ENCODE measurements around the gene CNTNAP2.

Gene CNTNAP2

GRCh38 chr7:146116521-146117222 lies at the start of gene CNTNAP2:
Gene CNTNAP2, plus strand, starts transcription at chr7:146116801. Its CDS starts 76 bp downstream, at chr7:146116877.
- no peak for DNase-seq (ENCODE audit: low read depth)

GRCh38 chr7:146067880-146068279 lies 48.7 kb upstream of the CNTNAP2 start:
- no peak for DNase-seq (ENCODE audit: low read depth)

GRCh38 chr7:146074195-146074765 lies 42.3 kb upstream of the CNTNAP2 start:
- DNase-seq (ENCODE audit: low read depth): no peak

GRCh38 chr7:146076344-146076743 lies 40.3 kb upstream of the CNTNAP2 start:
- DNase-seq (ENCODE audit: low read depth): no peak

DNA sequence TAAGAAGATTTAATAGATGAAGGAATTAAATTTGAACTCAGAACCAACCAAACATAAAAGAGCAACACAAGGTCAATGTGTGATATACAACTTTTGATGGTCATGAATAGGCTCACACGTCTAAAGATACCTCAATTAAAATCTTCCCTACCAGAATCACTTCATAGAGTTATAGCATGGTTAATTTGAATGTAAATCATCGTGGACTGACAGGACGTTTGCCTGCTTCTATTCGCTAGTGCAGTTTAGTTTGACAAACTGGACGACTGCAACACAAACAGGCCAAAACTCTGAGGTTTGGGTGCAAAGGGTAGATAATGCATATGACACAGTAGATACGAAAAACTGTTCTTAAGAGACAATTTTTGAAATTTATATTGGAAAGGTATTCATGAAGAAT lies 32.5 kb upstream of the CNTNAP2 start:
- no peak for DNase-seq (ENCODE audit: low read depth)

DNA sequence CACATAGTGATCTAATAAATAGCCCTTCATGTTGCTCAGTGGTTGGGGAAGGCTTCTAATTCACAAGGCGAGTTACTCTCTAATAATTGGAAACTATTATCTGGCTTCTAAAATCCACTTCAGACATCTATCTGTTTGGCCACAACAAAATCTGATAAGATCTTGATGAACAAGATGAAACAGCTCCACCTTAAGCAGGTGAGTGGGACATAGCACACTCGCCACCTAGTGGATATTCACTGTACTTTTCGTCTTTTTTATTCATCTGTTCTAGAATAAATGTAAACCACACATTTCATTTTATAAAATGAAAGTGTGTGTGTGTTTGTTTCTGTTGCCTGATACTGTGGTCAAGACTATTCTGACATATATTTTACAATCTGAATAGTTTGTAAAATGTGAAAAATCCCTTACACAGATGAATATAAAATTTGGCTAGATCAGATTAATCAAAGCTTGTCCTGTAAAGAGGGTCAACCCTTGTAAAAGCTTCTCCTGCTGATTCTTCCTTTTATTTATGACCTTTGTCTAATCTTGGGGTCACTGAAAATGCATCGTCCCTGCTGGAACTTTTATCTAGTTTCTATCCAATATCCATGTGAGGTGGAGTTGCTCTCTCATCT lies 26.5 kb upstream of the CNTNAP2 start:
- peak; percentile 2 for DNase-seq (ENCODE audit: low read depth)

- DNase-seq (ENCODE audit: low read depth): no peak
These were observed 22.2 kb upstream of the CNTNAP2 start for GRCh38 chr7:146094356-146094755.

- no peak for DNase-seq (ENCODE audit: low read depth)
These were observed 19.6 kb upstream of the CNTNAP2 start for GRCh38 chr7:146096994-146097393.

GRCh38 chr7:146106319-146106718 lies 10.3 kb upstream of the CNTNAP2 start:
- no peak for DNase-seq (ENCODE audit: low read depth)

DNA sequence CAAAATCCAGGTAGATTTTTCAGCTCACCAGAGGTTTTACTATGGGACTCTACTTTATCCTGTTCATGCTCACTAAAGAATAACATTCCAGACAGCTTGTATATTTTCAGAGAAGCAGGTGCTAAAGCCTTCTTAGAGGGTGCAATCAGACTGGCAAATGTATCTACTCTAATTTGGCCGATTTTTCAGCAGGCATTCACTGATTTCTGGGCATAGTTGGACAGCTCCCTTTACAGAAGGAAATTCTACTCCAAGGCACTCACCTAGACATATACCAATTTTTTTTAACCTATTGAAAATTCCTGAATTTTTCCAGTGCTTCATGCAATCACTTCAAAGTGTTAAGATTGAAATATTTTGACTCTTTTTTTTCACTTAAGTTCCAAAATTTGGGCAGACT lies 3.8 kb upstream of the CNTNAP2 start:
- no peak for DNase-seq (ENCODE audit: low read depth)

GRCh38 chr7:146115548-146115850 lies 1.1 kb upstream of the CNTNAP2 start:
- no peak for DNase-seq (ENCODE audit: low read depth)

- DNase-seq (ENCODE audit: low read depth): peak; percentile 7
These were observed 615 bp upstream of the CNTNAP2 start for GRCh38 chr7:146115851-146116520.

- no peak for DNase-seq (ENCODE audit: low read depth)
These were observed 975 bp downstream of the CNTNAP2 start for GRCh38 chr7:146117576-146117975.

GRCh38 chr7:146119002-146119401 lies 2.4 kb downstream of the CNTNAP2 start:
- DNase-seq (ENCODE audit: low read depth): no peak

DNA sequence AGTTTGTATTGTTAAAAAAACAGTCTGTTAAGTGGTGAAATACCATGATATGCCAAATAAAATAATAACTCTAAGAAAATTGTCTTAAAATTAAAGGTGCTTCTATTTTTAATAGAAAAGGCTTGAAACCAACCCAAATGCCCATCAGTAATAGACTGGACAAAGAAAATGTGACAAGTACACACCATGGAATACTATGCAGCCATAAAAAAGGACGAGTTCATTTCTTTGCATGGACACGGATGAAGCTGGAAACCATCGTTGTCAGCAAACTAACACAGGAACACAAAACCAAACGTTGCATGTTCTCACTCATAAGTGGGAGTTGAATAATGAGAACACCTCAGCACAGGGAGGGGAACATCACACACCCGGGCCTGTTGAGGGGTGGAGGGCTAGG lies 7.1 kb downstream of the CNTNAP2 start:
- DNase-seq (ENCODE audit: low read depth): no peak

DNA sequence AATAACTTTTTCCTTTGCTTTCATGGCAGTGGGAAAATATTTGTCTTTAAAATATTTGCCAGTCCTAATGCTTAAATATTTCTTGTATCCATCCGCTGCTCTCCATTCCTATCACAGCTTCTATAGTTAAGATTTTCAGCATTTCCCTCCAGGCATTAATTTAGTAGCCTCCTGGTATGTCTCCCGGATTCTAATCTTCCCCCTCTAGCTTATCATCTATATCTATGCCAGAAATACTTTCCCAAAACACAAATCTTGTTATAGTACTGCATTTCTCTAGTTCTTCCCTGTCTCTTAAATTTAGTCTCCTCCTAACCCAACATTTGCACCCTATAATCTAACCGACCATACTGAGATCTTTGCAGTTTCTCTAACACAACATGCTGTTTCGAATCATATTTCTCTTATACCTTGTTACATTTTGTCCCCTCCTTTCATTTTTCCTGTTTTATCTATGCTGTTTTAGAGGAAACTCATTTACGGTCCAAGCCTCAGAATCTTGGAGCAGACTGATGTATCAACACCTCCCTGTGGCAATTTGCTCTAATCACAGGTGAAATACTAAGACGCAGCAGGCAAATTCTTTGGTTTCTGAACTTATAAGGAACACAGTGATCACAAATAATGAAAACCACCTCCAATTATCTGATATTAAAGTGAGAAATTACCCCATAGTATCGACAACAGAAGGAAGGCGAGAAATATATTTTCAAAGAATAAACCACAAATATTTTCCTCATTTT lies 10.3 kb downstream of the CNTNAP2 start:
- no peak for DNase-seq (ENCODE audit: low read depth)

GRCh38 chr7:146129296-146129695 lies 12.7 kb downstream of the CNTNAP2 start:
- no peak for DNase-seq (ENCODE audit: low read depth)

DNA sequence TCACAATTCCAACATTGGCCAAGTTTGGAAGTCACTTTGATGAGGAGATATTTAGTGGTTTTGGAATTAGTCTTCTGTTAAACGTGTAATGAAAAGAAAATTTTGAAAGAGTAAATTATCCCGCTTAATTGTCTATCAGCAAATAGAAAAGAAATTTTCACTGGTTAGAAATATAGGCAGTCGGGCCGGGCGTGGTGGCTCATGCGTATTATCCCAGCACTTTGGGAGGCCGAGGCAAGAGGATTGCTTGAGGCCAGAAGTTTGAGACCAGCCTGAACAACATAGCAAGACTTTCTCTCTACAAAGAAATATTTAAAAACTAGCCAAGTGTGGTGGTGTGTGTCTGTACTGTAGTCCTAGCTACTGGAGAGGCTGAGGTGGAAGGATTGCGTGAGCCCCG lies 13.4 kb downstream of the CNTNAP2 start:
- no peak for DNase-seq (ENCODE audit: low read depth)

DNA sequence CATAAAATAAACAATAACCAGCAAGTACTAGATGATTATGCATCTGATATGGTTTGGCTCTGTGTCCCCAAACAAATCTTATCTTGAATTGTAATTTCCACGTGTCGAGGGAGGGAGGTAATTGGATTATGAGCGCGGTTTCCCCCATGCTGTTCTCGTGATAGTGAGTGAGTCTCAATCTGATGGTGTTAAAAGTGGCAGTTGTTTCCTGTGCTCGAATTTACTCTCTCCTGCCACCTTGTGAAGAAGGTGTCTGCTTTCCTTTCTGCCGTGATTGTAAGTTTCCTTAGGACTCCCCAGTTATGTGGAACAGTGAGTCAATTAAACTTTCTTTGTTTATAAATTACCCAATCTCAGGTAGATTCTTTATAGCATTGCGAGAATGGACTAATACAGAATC lies 15.1 kb downstream of the CNTNAP2 start:
- DNase-seq (ENCODE audit: low read depth): no peak

- no peak for DNase-seq (ENCODE audit: low read depth)
These were observed 19.8 kb downstream of the CNTNAP2 start for GRCh38 chr7:146136357-146136875.

GRCh38 chr7:146138926-146139325 lies 22.3 kb downstream of the CNTNAP2 start:
- no peak for DNase-seq (ENCODE audit: low read depth)

GRCh38 chr7:146146831-146147486 lies 30.4 kb downstream of the CNTNAP2 start:
- no peak for DNase-seq (ENCODE audit: low read depth)
